GM19438 (cell line): ENCODE results near the gene POLR2B.
"Not testable (repeated sequence)": the region's sequence is repeated elsewhere in the genome, so short reads cannot be mapped to it uniquely, and the experiment has no call there.

Source experiments
- ATAC-seq: cut with Tn5 transposase; IDR thresholded peaks from one replicate; pipeline ENCODE4 v1.9.1; 2021; ENCODE audit warnings: low read depth; ENCODE audit not compliant: unreplicated experiment

POLR2B gene

GRCh38 chr4:56986192-56986591 is 7.5 kb downstream of the POLR2B start:
- no peak for ATAC-seq

- ATAC-seq: no peak
Measured at GRCh38 chr4:56986952-56987351, 8.3 kb downstream of the POLR2B start.

GRCh38 chr4:56990109-56990905 is 11.6 kb downstream of the POLR2B start:
- no peak for ATAC-seq

- ATAC-seq: no peak
Measured at GRCh38 chr4:56995525-56995924, 16.8 kb downstream of the POLR2B start.

GRCh38 chr4:56999751-57000150 is 21.1 kb downstream of the POLR2B start:
- no peak for ATAC-seq

- no peak for ATAC-seq
Measured at GRCh38 chr4:57013543-57014120, 34.9 kb downstream of the POLR2B start.

- ATAC-seq: no peak
Measured at GRCh38 chr4:57018980-57019379, 40.3 kb downstream of the POLR2B start.

- no peak for ATAC-seq
Measured at GRCh38 chr4:57020467-57021101, 41.9 kb downstream of the POLR2B start.

- no peak for ATAC-seq
Measured at GRCh38 chr4:57023104-57023503, 44.4 kb downstream of the POLR2B start.

GRCh38 chr4:57034520-57034919 is 55.8 kb downstream of the POLR2B start:
- no peak for ATAC-seq

- ATAC-seq: no peak
Measured at GRCh38 chr4:57037982-57038604, 59.4 kb downstream of the POLR2B start.

GRCh38 chr4:57039345-57039744 is 60.6 kb downstream of the POLR2B start:
- no peak for ATAC-seq

GRCh38 chr4:57040510-57040909 is 61.8 kb downstream of the POLR2B start:
- no peak for ATAC-seq

GRCh38 chr4:57041020-57041419 is 62.3 kb downstream of the POLR2B start:
- no peak for ATAC-seq

GRCh38 chr4:57042711-57043169 is 64.0 kb downstream of the POLR2B start:
- ATAC-seq: no peak

GRCh38 chr4:57043347-57044251 is 64.9 kb downstream of the POLR2B start:
- ATAC-seq: no peak

- ATAC-seq: no peak
Measured at GRCh38 chr4:57044279-57044678, 65.6 kb downstream of the POLR2B start.

- ATAC-seq: no peak
Measured at GRCh38 chr4:57044996-57045395, 66.3 kb downstream of the POLR2B start.

GRCh38 chr4:57047046-57047445 is 68.3 kb downstream of the POLR2B start:
- ATAC-seq: not testable (repeated sequence)

- ATAC-seq: no peak
Measured at GRCh38 chr4:57048590-57049304, 70.1 kb downstream of the POLR2B start.
